Measurements from ENCODE around the gene JAKMIP1. TPM values are rescaled to one million over a fixed set of nuclear protein-coding genes. Genes with fewer than 3 reads are reported as not detected.

JAKMIP1 gene
- total RNA-seq, 1 experiment from 2014 or later = not detected

DNA sequence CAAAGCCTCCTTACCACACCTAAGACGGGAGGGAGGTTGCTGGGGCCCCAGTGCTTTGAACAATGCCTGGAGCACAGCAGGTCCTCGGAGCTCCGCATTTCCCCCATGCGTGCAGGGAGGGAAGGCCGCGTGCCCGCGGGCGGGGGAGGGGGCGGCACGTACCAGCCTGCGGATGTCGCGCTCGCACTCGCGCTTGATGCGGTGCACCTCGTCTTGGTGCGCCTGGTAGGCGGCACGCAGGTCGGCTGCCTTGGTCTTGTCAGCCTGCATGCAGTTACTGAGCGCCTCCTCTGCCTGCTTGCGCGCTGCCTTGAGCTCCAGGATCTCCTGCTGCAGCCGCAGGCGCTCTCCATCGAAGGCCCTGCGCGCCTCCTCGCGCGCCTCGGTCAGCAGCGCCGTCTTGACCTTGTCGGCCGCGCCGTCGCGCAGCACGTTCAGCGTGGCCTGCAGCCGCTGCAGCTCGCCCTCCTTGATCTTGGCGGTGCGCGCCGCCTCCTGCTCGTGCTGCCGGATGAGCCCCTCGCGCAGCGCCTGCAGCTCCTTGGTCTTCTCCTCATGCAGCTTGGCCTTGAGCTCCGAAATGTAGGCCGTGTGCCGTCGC, 94.9 kb downstream of the JAKMIP1 start:
- no TSS peak for BruUV-seq (replicated peaks)
- H3K4me2 ChIP-seq (ENCODE audit: low read length) = no peak overlapping the region
- DNase-seq (ENCODE audit: low read depth, low spot score) = no peak
- RAD21 ChIA-PET (ENCODE audit: low non-redundant PET in 1 of 2, low total read pairs in 2 of 2, uncharacterized antibody in 2 of 2, unreplicated experiment in 2 of 2) = no interaction called here
- H3K9ac ChIP-seq (ENCODE audit: low read length) = no peak overlapping the region
- no peaks in the 10 kb centered on the region for H3K4me1 ChIP-seq (ENCODE audit: control insufficient read depth in 1 of 2, insufficient read depth in 2 of 2, low read length in 2 of 2)
- intact Hi-C loops (cut with micrococcal nuclease) = no loop called here
- ATAC-seq = no peak
- H3K27me3 ChIP-seq (ENCODE audit: insufficient read depth, low read length) = peaks cover 5% of the 10 kb centered on the region
- no peaks in the 10 kb centered on the region for H3K9me2 ChIP-seq (ENCODE audit: insufficient read depth)
- TF ChIP-seq EGR1 (IDR thresholded peaks at IDR 0.05; ENCODE audit: low read depth) = no peak
- TF ChIP-seq ZFX (IDR thresholded peaks at IDR 0.05) = no peak
- TF ChIP-seq, protein P1, sequence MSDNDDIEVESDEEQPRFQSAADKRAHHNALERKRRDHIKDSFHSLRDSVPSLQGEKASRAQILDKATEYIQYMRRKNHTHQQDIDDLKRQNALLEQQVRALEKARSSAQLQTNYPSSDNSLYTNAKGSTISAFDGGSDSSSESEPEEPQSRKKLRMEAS (IDR thresholded peaks at IDR 0.05) = no peak
- no peak for TF ChIP-seq YY1 (IDR thresholded peaks at IDR 0.05; ENCODE audit: extremely low read depth, insufficient replicate concordance, low read depth, low read length)
- TF ChIP-seq RAD21 (IDR thresholded peaks at IDR 0.05; ENCODE audit: low read depth) = no peak
- TF ChIP-seq POLR2AphosphoS5 (IDR thresholded peaks at IDR 0.05; ENCODE audit: low read depth, low read length) = no peak
- TF ChIP-seq EZH2 (IDR thresholded peaks at IDR 0.05) = no peak
- TF ChIP-seq ZNF274 (IDR thresholded peaks at IDR 0.05; ENCODE audit: low read depth, low read length) = no peak
- TF ChIP-seq SP1 (IDR thresholded peaks at IDR 0.05; ENCODE audit: low read depth) = no peak
- TF ChIP-seq CBX3 (IDR thresholded peaks at IDR 0.05; ENCODE audit: low read depth) = no peak
- H3K4me3 ChIP-seq (replicated peaks in 1 of 2; ENCODE audit: low read depth in 1 of 2, low read length in 2 of 2) = no peak overlapping the region
- H3K79me2 ChIP-seq (ENCODE audit: insufficient read depth, low read length) = no peaks in the 10 kb centered on the region
- H4K20me1 ChIP-seq (ENCODE audit: insufficient read depth) = no peaks in the 10 kb centered on the region
- CTCF ChIA-PET = no interaction called here
- POLR2A ChIA-PET = no interaction called here
- H3K27ac ChIP-seq (ENCODE audit: low read depth, low read length) = no peak overlapping the region
- H3K36me3 ChIP-seq (ENCODE audit: control insufficient read depth in 1 of 2, insufficient read depth in 2 of 2, low read length in 2 of 2) = no peaks in the 10 kb centered on the region
- H2AFZ ChIP-seq (ENCODE audit: low read depth, low read length, poor library complexity, severe bottlenecking) = no peak overlapping the region
- no peaks in the 10 kb centered on the region for H3K9me3 ChIP-seq (ENCODE audit: control insufficient read depth in 1 of 2, insufficient read depth in 1 of 2, low read depth in 1 of 2, low read length in 2 of 2)

- no peaks in the 10 kb centered on the region for H3K9me3 ChIP-seq (ENCODE audit: control insufficient read depth in 1 of 2, insufficient read depth in 1 of 2, low read depth in 1 of 2, low read length in 2 of 2)
- no peaks in the 10 kb centered on the region for H3K4me1 ChIP-seq (ENCODE audit: control insufficient read depth in 1 of 2, insufficient read depth in 2 of 2, low read length in 2 of 2)
- CTCF ChIA-PET = no interaction called here
- TF ChIP-seq, protein P2, sequence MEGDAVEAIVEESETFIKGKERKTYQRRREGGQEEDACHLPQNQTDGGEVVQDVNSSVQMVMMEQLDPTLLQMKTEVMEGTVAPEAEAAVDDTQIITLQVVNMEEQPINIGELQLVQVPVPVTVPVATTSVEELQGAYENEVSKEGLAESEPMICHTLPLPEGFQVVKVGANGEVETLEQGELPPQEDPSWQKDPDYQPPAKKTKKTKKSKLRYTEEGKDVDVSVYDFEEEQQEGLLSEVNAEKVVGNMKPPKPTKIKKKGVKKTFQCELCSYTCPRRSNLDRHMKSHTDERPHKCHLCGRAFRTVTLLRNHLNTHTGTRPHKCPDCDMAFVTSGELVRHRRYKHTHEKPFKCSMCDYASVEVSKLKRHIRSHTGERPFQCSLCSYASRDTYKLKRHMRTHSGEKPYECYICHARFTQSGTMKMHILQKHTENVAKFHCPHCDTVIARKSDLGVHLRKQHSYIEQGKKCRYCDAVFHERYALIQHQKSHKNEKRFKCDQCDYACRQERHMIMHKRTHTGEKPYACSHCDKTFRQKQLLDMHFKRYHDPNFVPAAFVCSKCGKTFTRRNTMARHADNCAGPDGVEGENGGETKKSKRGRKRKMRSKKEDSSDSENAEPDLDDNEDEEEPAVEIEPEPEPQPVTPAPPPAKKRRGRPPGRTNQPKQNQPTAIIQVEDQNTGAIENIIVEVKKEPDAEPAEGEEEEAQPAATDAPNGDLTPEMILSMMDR (IDR thresholded peaks at IDR 0.05 in 2 of 3, conservative IDR thresholded peaks at IDR 0.05 in 1 of 3; ENCODE audit: borderline replicate concordance in 1 of 3, insufficient read depth in 1 of 3, low read depth in 2 of 3, low read length in 2 of 3) = no peak
- TF ChIP-seq REST (IDR thresholded peaks at IDR 0.05; ENCODE audit: low read depth) (no peak), ZFX (IDR thresholded peaks at IDR 0.05) (no peak), ELF1 (IDR thresholded peaks at IDR 0.05; ENCODE audit: borderline replicate concordance, low read depth) (no peak), SIN3A (IDR thresholded peaks at IDR 0.05; ENCODE audit: low read depth) (no peak), EZH2phosphoT487 (IDR thresholded peaks at IDR 0.05; ENCODE audit: borderline replicate concordance) (no peak), EZH2 (IDR thresholded peaks at IDR 0.05) (no peak)
- TF ChIP-seq, protein P1 (IDR thresholded peaks at IDR 0.05) = no peak
These were observed 95.7 kb downstream of the JAKMIP1 start for GRCh38 chr4:6104541-6105130.

More at GRCh38 chr4:6104541-6105130, 95.7 kb downstream of the JAKMIP1 start:
- DNase-seq (ENCODE audit: low read depth, low spot score) (no peak), ATAC-seq (no peak)
- Histone ChIP-seq H3K9ac (ENCODE audit: low read length) (no peak overlapping the region), H2AFZ (ENCODE audit: low read depth, low read length, poor library complexity, severe bottlenecking) (no peak overlapping the region), H4K20me1 (ENCODE audit: insufficient read depth) (no peaks in the 10 kb centered on the region), H3K27me3 (ENCODE audit: insufficient read depth, low read length) (peaks cover 12% of the 10 kb centered on the region), H3K4me3 (replicated peaks in 1 of 2; ENCODE audit: low read depth in 1 of 2, low read length in 2 of 2) (no peak overlapping the region), H3K79me2 (ENCODE audit: insufficient read depth, low read length) (no peaks in the 10 kb centered on the region), H3K4me2 (ENCODE audit: low read length) (no peak overlapping the region), H3K9me2 (ENCODE audit: insufficient read depth) (no peaks in the 10 kb centered on the region), H3K36me3 (ENCODE audit: control insufficient read depth in 1 of 2, insufficient read depth in 2 of 2, low read length in 2 of 2) (no peaks in the 10 kb centered on the region), H3K27ac (ENCODE audit: low read depth, low read length) (no peak overlapping the region)
- ChIA-PET RAD21 (ENCODE audit: low non-redundant PET in 1 of 2, low total read pairs in 2 of 2, uncharacterized antibody in 2 of 2, unreplicated experiment in 2 of 2) (no interaction called here), POLR2A (no interaction called here)
- no TSS peak for BruUV-seq (replicated peaks)
- intact Hi-C loops (cut with micrococcal nuclease) = no loop called here
